HG02588 (cell line): ENCODE results near the gene CCNC.

Experiments
- ATAC-seq: cut with Tn5 transposase; IDR thresholded peaks from one replicate; pipeline ENCODE4 v1.9.1; 2021; ENCODE audit warnings: mild to moderate bottlenecking, moderate library complexity; ENCODE audit not compliant: unreplicated experiment

CCNC gene

GRCh38 chr6:99568103-99568933, at the start of gene CCNC:
CCNC (minus strand) TSS chr6:99568660; CDS start chr6:99568527, 133 bp downstream.
- peak; percentile 98 for ATAC-seq

- no peak for ATAC-seq
These were observed 48.7 kb upstream of the CCNC start for GRCh38 chr6:99617131-99617530.

- ATAC-seq: no peak
These were observed 46.1 kb upstream of the CCNC start for GRCh38 chr6:99614430-99615186.

GRCh38 chr6:99613705-99614429, 45.4 kb upstream of the CCNC start:
- peak; percentile 54 for ATAC-seq

- peak; percentile 56 for ATAC-seq
These were observed 44.9 kb upstream of the CCNC start for GRCh38 chr6:99613409-99613704.

- ATAC-seq: peak; percentile 1
These were observed 44.3 kb upstream of the CCNC start for GRCh38 chr6:99612551-99613408.

- ATAC-seq: peak; percentile 49
These were observed 42.7 kb upstream of the CCNC start for GRCh38 chr6:99611148-99611547.

- ATAC-seq: no peak
These were observed 41.5 kb upstream of the CCNC start for GRCh38 chr6:99609905-99610489.

GRCh38 chr6:99608886-99609482, 40.5 kb upstream of the CCNC start:
- no peak for ATAC-seq

GRCh38 chr6:99608059-99608885, 39.8 kb upstream of the CCNC start:
- ATAC-seq: no peak

- no peak for ATAC-seq
These were observed 39.1 kb upstream of the CCNC start for GRCh38 chr6:99607416-99608036.

- no peak for ATAC-seq
These were observed 38.4 kb upstream of the CCNC start, which contains the start of gene PRDM13 for GRCh38 chr6:99606656-99607415. PRDM13 (plus strand) TSS chr6:99606833; CDS start chr6:99607035, 202 bp downstream.

- ATAC-seq: no peak
These were observed 37.6 kb upstream of the CCNC start for GRCh38 chr6:99605911-99606655.

GRCh38 chr6:99605074-99605734, 36.7 kb upstream of the CCNC start:
- no peak for ATAC-seq

- ATAC-seq: no peak
These were observed 36.0 kb upstream of the CCNC start for GRCh38 chr6:99604166-99605073.
